ENCODE measurements around the gene KIF21A.

- TF ChIP-seq CTCF (conservative IDR thresholded peaks at IDR 0.05 in 1 of 2, IDR thresholded peaks at IDR 0.05 in 1 of 2; ENCODE audit: low read depth in 1 of 2, low read length in 2 of 2), result no peak
- TF ChIP-seq EZH2 (IDR thresholded peaks at IDR 0.05; ENCODE audit: low read length, missing control alignments), result no peak
These were observed 155.5 kb downstream of the KIF21A start for GRCh38 chr12:39287409-39287808.
